ENCODE results near the gene CABP7. TPM values are rescaled to one million over a fixed set of nuclear protein-coding genes. Genes with fewer than 3 reads are reported as not detected.

The CABP7 gene
- total RNA-seq, 1 donor from 2014 or later: not detected

DNA sequence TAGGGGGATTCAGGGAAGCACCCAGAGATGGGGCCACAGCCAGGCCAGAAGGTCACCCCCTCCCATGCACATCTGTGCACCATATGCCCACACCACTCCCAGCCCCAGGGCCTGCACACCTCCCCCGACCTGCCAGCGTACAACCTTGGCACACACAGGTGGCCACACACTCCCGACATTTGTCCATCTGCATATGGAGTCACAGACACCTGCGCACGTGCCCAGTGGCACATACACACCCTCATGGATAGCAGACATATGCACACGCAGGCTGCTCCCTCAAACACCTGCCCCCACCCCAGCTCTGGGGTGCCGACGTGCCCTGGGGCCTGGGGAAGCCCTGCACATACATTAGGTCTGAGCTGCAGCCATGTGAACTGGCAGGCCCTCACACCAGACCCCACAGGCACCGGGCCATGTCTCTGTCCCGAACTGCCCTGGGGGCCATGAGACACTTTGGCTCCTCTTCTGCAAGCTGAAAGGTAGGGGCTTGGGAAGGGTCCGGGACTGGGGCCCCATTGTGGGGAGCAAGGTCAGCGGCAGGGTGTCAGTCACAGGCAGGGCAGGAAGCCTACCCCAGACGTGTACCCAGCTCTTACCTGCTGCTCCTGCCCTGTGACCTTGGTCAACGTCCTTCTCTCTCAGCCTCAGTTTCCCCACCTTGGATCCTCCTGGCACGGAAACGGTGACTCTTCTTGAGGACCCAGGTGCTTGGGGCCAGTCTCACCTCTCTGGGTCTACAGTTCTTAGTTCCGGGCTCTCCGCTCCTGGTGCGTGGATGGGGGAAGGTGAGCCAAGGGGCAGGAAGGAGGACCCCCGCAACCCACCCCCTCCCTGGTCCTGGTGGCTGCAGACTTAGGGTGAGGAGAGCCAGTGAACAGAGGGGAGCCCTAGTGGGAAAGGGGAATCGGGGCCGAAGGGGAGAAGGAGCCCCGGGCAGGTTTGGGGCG is 579 bp upstream of the CABP7 start:
- Mint-ChIP-seq H3K27ac (ENCODE audit: unreplicated experiment) (no peak overlapping the region), H3K9me3 (no peaks in the 10 kb centered on the region), H3K4me3 (peak overlapping the region; percentile 78), H3K4me1 (peaks cover 11% of the 10 kb centered on the region), H3K27me3 (ENCODE audit: low read depth) (peaks cover 80% of the 10 kb centered on the region), H3K36me3 (ENCODE audit: low read depth) (no peaks in the 10 kb centered on the region)
- DNase-seq (ENCODE audit: low read depth, low spot score): no peak
- TF ChIP-seq, protein P1, sequence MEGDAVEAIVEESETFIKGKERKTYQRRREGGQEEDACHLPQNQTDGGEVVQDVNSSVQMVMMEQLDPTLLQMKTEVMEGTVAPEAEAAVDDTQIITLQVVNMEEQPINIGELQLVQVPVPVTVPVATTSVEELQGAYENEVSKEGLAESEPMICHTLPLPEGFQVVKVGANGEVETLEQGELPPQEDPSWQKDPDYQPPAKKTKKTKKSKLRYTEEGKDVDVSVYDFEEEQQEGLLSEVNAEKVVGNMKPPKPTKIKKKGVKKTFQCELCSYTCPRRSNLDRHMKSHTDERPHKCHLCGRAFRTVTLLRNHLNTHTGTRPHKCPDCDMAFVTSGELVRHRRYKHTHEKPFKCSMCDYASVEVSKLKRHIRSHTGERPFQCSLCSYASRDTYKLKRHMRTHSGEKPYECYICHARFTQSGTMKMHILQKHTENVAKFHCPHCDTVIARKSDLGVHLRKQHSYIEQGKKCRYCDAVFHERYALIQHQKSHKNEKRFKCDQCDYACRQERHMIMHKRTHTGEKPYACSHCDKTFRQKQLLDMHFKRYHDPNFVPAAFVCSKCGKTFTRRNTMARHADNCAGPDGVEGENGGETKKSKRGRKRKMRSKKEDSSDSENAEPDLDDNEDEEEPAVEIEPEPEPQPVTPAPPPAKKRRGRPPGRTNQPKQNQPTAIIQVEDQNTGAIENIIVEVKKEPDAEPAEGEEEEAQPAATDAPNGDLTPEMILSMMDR (conservative IDR thresholded peaks at IDR 0.05): no peak

DNA sequence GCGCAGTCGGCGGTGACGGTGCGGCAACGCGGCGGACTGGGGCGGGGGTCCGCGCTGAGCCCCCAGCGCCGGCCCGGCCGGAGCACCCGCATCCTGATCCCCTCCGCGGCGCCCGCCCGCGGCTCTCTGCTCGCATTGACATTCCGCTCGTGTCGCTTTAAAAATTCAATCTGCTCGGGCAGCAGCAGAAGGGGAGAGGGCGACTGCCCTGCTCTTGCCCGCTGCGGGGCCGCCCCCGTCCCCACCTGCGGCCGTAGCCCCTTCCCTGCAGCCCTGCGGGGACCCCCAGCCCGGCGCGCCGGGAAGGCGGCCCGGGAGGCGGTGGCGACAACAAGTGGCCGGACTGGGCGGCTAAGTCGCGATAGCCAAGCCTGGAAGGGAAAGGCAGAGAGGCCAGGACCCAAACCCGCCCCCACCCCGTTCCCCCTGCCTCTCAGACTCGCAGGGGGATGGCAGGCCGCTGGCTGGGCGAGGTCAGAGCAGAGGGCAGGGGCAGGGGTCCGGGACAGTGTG is 1.1 kb downstream of the CABP7 start:
- Mint-ChIP-seq H3K36me3 (ENCODE audit: low read depth) (no peaks in the 10 kb centered on the region), H3K4me3 (no peak overlapping the region), H3K9me3 (no peaks in the 10 kb centered on the region), H3K4me1 (peaks cover 10% of the 10 kb centered on the region), H3K27me3 (ENCODE audit: low read depth) (peaks cover 76% of the 10 kb centered on the region), H3K27ac (ENCODE audit: unreplicated experiment) (no peak overlapping the region)
- TF ChIP-seq, protein P1 (conservative IDR thresholded peaks at IDR 0.05): no peak
- no peak for DNase-seq (ENCODE audit: low read depth, low spot score)

DNA sequence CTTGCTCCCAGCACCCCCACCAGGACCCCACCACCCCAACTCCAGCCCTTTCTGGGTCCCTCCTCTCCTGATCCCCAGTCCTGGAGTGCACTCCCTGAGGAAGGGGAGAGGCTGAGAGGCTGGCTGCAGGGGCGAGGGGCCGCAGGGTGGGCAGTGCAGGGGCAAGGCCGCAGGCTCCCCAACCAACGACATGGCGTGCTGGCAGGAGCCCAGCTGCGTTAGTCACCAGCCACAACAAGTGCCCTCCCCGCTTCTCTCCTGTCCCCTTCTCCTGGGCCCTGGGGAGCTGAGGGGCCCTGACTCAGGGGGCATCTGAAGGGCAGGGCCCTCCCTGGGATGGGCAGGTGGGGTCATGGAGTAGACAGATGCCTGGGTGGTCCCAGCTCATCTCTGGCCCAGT is 2.3 kb downstream of the CABP7 start:
- Mint-ChIP-seq H3K4me3 (no peak overlapping the region), H3K27ac (ENCODE audit: unreplicated experiment) (no peak overlapping the region), H3K27me3 (ENCODE audit: low read depth) (peaks cover 67% of the 10 kb centered on the region), H3K9me3 (no peaks in the 10 kb centered on the region), H3K4me1 (no peaks in the 10 kb centered on the region), H3K36me3 (ENCODE audit: low read depth) (no peaks in the 10 kb centered on the region)
- TF ChIP-seq, protein P1 (conservative IDR thresholded peaks at IDR 0.05): no peak
- no peak for DNase-seq (ENCODE audit: low read depth, low spot score)

DNA sequence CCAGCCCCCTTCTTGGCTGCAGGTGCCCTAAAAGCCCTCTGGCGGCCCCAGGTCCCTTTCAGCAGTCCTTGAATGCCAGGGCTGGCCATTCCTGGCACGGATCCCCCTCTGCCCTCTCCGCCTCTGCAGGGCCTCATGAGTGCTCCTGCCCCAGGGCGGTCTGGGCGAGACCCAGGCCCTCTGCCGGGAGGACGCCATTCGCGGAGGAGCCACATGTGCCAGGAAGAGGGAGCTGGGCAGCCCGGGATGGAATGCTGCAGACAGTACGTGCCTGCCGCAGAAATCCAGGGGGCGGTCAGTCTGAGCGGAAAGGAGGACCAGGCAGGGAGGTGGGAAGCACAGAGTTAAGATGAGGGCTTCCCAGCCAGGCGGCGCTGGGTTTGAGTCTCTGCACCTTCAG is 2.8 kb downstream of the CABP7 start:
- DNase-seq (ENCODE audit: low read depth, low spot score): no peak
- H3K4me1 Mint-ChIP-seq: no peaks in the 10 kb centered on the region
- no peaks in the 10 kb centered on the region for H3K9me3 Mint-ChIP-seq
- H3K27me3 Mint-ChIP-seq (ENCODE audit: low read depth): peaks cover 63% of the 10 kb centered on the region
- H3K36me3 Mint-ChIP-seq (ENCODE audit: low read depth): no peaks in the 10 kb centered on the region
- H3K27ac Mint-ChIP-seq (ENCODE audit: unreplicated experiment): no peak overlapping the region
- H3K4me3 Mint-ChIP-seq: no peak overlapping the region
- TF ChIP-seq, protein P1 (conservative IDR thresholded peaks at IDR 0.05): no peak

DNA sequence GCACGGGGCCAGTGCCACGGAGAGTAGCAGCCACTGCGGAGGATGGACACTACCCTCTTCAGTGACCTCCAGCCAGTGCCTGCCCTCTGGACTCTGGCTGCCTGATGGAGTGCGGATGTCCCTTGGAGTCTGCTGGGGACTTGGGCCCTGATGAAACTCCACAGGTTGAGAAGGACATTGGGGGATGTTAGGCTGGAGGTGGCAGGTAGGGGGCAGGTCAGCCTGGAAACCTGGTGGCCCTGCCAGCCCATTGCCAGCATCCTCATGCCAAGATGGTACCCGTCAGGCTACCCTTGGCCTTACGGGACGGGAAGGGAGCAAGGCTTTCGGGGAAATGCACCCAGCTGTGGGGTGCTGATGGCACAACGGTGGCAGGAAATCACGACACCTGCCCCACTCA is 4.0 kb downstream of the CABP7 start:
- no peaks in the 10 kb centered on the region for H3K9me3 Mint-ChIP-seq
- H3K4me1 Mint-ChIP-seq: no peaks in the 10 kb centered on the region
- TF ChIP-seq, protein P1 (conservative IDR thresholded peaks at IDR 0.05): no peak
- peaks cover 51% of the 10 kb centered on the region for H3K27me3 Mint-ChIP-seq (ENCODE audit: low read depth)
- H3K4me3 Mint-ChIP-seq: no peak overlapping the region
- H3K36me3 Mint-ChIP-seq (ENCODE audit: low read depth): no peaks in the 10 kb centered on the region
- no peak overlapping the region for H3K27ac Mint-ChIP-seq (ENCODE audit: unreplicated experiment)
- no peak for DNase-seq (ENCODE audit: low read depth, low spot score)
